DMS53 treated with DMSO at 0.1 percent for 48 hours (cell line): Measurements from ENCODE around the gene UBAC1.
A peak's percentile ranks its signal among the peaks of the same experiment; 100 is the strongest.

Source experiments
- DNase-seq: peaks from one replicate; lab custom pipeline; 2025; ENCODE audit not compliant: unreplicated experiment; lab: John Stamatoyannopoulos, UW

Gene UBAC1, protein sequence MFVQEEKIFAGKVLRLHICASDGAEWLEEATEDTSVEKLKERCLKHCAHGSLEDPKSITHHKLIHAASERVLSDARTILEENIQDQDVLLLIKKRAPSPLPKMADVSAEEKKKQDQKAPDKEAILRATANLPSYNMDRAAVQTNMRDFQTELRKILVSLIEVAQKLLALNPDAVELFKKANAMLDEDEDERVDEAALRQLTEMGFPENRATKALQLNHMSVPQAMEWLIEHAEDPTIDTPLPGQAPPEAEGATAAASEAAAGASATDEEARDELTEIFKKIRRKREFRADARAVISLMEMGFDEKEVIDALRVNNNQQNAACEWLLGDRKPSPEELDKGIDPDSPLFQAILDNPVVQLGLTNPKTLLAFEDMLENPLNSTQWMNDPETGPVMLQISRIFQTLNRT

DNA sequence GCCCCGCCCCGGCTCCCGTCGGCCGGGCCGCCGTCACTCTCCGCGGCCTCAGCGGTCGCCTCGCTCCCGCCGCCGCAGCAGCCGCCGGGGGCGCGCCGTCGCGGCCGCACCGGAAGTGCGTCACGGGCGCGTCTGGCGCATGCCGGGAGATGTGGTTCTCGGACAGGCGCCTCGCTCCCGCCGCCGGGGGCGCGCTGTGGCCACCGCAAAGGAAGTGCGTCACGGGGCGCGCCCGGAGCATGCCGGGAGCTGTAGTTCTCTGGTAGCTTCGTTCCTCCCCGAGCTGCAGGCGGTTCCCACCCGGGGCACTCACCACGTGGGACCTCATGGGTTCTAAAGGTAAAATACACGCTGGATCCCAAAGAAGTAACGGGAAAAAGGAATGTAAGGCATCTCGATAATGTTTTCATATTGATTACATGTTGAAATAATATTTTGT, at the start of gene UBAC1:
Gene UBAC1, minus strand, starts transcription at position 97 of the 439 bp plus-strand sequence. CDS start 211 bp downstream, outside the sequence.
- DNase-seq, result peak; percentile 92

DNA sequence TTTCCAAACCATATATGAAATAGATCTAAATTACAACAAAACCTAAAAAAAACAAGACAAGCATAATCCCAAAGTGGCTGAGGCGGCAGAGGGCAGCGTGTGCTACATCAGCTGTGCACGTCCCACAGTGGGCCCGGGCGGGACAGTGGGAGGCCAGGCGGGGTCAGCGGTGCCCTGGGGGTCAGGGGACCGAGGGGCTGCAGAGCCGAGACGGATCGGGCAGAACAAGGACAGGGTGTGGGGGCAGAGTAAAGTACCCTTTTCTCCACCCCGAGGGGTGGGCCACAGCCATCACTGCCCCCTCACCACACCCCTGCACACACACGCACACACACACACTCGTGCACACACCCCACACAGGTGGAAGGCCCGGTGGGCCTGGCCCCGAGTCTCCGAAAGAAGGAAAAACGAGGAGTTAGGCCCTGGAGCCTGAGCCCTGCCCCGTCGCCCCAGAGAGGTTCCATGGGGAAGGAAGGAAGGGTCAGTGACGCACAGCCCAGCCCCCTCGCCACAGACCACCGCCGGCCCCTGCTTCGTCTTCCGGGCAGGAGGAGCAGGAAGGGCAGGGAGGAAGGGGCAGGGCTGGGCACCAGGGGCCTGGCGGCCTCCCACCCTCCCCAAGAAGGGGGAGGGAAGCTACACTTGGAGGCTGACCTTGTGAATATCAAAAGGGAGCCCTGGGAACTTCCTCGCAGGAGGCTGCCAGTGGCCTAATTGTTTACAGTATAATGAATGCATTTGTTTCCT, 49.6 kb upstream of the UBAC1 start:
- DNase-seq, result no peak

DNA sequence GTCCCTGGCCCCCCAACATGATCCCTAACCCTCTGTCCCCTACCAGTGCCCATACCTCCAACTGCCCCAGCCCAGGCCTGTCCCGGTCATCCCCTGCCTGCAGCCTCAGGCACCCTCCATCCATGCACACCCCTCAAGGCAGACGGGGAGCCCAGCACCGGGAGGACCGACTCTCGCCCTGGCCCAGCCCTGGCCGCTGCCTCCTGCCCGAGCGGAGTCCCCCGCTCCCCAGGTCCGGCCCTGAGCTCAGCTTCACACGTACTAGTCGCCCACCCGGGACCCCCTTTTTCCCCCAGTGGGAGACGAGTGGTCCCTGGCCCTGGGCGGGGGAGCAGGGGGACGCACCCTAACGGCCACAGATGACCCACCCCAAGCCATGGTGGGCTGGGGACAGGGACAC, 49.0 kb upstream of the UBAC1 start:
- no peak for DNase-seq

DNA sequence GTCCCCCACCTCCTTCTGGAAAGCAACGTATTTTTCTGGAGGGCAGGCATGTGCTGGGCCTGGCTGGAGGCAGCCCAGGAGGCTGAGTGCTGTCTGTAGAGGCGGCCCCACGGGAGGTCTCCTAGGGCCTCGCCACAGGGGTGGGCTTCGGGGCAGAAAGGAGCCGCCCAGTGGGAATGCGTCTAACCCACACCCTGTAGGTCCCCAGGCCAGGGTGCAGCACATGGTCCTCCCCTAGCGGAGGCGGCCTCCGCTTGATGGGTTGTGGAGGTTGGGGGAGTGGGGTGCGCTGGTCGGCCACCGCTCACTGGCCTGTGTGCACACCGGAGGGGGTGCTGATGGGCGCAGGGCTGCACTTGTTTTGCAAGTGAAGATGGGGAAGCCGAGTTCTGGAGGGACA, 48.3 kb upstream of the UBAC1 start:
- no peak for DNase-seq

DNA sequence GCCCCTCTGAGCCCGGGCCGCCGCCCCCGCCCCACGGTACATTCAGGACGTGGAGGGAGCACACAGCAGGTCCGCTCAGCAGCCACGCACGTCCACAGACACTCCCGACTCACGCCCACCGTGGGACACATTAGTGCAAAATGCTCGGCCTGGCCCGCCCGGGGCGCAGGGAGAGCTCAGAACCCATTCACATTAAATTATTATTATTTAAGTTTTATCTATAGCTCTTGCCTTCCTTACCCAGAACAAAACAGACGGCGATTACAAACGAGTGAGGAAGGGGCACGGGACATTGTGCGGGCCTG, 47.5 kb upstream of the UBAC1 start:
- no peak for DNase-seq

DNA sequence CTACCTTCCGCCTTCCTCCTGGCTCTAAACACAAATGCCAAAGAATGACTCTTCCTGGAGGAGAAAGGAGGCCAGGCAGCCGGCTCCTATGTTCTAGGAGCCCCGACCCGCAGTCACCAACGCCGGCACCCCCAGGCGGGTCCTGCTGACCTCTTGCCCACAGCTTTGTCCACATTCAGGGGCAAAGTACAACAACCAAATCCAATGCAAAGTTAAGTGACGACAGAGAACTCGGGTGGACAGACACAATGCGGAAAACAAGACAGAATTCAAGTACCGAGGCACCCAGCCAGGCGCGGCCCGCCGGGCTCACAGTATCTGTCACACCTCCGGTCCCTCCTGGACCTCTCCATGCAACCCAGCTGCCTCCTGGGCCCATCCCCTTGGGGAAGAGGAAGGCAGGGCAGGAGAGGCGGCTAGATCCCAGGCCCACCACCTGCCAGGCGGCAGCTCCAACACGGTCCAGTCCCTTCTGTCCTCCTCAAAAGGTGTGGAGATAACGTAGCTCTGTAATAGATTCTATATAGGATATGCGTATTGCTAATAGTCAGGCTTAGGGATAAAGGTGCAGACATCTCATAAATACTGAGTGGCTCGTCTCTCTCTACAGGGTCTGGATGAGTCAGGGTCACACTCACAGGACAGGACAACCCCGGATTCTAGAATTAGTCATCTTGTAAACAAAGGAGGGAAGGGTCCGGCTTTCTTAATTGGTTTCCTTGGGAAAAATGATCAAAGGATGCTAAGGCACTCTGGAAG, 46.9 kb upstream of the UBAC1 start:
- DNase-seq, result no peak

DNA sequence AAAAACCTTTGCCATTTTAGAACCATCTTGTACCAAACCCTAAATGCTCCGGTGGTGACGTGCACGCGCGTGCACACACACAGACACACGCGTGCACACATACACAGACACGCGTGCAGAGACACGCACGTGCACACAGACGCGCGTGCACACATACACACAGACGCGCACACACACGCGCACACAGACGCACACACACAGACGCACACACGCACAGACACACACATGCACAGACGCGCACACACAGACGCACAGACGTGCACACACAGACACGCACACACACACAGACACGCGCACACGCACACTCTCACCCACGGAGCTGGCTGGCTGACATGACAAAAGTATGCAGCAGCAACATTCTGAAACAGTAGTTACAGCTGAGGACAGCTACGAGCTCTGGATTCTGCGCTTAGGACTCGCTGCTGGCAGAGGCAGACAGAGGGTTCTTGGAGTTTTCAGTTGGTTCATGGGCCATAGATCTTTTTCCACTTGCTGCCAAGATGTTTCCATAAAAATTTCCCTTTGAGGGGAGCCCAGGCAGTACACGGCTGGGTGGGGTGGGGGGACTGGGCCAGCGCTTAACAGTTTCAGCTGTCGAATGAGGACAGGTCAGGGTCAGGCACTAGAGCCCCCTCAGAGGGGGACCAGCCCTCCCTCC, 46.2 kb upstream of the UBAC1 start:
- no peak for DNase-seq

DNA sequence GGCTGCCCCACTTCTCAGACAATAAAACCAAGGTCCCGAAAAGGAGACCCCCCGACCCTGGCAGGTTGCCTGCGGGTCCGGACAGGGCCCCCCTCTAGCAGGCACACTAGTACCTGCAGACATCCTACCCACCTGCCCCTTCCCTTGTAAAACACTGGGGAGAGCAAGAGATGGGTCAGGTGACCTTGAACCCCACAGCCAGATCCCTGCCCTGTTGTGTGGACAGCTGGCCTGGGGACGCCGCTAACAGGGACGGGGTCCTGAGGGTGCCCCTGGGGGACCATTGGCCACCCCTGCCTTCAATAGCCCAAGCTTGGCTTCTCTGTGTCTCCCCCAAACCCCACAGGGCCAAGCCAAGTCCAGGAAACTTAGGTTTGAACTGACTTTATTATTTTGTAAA, 45.0 kb upstream of the UBAC1 start:
- no peak for DNase-seq

DNA sequence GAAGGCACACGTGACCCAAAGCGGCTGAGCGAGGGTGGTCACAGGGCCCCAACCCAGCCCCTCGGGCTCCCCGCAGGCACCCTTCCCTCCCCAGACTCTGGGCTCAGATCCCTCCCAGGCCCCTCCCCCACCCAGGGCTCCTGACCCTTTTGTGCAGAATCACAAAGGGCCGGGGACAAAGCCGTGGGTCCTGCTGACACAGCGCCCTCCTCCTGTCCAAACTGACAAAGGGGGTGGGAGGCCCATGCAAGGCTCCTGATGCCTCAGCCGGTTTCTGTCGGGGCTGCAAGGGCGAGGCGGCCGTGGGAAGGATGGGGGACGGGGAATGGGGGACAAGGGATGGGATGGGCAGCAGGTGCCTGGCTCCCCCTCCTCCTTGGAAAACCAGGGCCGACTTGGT, 43.5 kb upstream of the UBAC1 start:
- no peak for DNase-seq

DNA sequence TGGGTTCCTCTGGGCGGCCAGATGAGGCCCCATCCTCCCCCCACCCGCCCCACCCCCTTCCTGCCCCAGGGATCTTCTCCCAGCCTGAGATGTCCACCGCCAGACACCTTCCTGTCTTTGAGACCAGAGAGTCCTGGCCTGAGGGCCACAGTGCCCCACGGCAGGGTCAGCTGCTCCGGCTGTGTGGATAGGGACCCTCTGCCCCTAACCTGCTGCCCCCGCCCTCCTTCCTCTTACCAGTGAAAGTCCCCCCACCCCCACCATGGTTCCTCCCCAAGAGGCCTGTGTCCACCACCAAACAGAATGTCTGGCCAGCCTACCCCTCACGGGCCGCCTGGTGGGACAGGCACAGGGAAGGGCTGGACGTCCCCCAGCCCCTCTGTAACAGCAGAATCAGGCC, 43.0 kb upstream of the UBAC1 start:
- no peak for DNase-seq

DNA sequence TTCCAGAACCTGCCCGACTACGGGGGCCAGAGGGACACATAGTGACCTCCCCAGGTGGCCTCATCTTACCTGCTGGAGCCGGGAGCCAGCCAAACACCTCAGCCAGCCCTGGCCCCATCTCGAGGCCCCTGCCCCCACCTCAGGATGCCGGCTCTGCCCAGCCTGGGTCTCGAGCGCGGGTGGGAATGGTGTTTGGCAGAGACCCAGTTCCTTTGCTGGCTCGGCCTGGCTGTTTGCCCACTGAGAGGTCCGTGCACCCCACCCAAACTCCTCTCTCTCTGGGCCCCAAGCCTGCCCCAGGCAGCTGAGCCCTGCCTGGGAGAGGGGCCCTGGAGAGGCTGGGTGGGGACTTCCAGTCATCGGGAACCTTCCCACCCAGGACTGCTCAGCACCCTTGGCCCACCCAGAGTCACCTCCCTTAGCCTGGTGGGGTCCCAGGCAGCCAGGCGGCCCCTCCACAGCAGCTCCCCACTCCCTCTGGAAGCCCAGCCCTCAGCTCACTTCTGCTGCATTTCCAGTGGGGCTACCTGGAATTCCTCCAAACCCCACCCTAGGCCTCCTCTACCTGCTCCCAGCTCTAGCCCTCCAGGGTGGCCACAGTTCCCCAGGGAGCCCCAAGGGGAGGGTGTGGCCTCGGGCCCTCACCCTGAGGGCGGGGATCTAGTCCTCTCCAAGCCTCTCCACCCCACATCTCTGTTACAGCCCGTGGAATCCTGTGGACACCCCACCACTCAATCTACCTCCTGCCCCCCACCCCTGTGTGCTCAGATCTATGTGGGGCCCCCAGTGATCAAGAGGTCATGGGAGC, 42.4 kb upstream of the UBAC1 start:
- no peak for DNase-seq

DNA sequence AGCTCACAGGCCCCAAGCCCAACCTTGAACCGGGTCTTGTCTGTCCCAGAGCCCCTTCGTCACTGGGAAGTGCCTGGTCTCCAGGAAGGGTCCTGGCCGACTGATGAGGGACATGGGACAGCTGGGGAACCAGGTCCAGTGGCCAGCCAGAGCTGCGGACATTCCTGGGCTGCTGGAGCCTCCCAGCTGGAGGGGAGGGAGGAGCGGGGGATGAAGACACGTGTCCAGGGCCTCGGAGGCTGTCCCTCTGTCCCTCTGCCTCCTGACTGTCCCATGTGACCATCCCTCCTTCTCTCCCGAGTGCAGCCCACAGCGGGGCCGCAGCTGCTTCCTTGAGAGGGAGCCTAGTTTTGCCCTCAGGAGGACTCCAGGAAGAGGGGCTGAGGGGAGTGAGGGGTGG, 41.7 kb upstream of the UBAC1 start:
- no peak for DNase-seq

DNA sequence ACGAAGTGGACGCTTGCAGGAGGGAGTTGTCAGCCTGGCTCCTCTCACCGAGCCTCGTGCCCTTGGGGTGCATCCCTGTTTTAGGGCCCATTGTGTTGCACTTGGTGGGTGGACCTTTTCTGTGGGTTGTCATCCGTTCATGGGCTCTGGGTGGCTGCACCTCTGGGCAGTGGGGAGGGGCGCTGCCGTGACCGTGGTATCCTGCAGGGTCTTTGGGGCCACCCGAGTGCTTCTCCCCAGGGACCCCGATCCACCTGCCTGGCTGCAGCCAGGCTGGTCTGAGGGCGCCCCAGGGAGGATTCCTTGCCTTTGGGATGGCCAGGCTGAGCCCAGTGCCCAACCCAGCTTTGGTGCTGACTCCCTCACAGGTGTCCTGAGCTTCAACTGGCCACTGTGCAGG, 41.0 kb upstream of the UBAC1 start:
- no peak for DNase-seq

DNA sequence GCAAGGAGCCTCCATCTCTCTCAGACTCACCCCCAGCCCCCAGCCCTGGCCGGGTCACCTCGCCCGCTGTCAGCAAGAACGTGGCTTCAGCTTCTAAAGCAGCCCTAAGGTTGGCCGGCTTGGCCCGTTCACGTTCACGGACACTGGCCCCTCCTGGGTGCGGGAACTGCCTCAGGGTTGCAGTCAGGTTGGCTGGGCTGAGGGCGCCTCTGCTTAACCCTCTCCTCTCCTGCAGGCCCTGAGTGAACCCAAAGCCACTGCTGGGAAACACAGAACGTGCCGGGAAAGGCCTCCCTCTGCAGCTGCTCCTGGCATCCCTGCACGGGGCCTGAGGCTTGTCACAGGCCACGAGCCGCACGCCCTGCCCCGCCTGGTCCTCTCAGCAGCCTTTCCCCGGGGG, 40.1 kb upstream of the UBAC1 start:
- DNase-seq, result no peak

DNA sequence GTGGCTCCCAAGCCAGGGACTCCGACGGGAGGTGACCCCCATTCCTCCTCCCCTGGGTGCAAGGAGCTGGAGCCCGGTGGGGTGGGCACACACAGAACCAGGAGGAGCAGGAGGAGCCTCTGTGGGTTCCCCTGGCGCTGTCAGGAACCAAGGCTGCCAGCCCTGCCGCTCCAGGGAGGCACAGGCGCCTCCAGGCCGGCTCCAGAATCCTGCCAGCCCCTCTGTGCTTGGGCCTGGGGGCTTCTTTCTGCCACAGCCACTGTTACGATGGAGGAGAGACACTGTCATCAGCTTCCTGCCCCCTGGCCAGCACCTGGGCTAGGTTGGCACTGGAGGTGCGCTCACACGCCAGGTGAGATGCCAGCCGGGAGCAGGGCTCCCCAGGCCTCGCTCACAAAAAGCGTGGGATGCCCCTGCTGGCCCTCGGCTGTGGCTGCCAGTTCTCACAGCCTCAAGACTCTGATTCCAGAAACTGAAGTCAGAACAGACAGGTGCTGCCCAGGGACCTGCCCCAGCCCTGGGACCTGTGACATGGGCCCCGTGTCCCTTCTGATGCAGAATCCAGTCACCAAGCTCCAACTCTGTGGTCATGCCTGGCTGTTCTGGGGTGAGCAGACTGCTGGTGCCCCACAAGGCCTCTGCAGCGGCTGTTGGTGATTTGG, 37.4 kb upstream of the UBAC1 start:
- DNase-seq, result no peak

DNA sequence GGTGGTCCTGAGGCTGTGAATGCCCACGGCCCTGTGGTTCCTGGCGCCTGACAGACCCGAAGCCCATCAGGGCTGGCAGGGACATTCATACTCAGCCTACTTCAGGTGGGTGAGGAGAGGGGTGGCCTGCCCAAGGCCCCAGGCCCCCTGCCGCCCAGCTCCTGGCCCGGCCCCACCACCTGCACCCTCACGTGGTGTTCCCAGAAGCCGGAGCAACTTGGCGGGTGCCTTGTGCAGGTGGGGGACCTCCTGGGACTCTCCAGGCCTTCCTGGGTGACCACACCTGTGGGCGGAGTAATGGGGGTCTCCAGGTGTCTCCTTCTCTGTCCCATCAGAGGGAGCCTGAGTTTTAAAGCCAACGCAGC, 36.8 kb upstream of the UBAC1 start:
- DNase-seq, result no peak

DNA sequence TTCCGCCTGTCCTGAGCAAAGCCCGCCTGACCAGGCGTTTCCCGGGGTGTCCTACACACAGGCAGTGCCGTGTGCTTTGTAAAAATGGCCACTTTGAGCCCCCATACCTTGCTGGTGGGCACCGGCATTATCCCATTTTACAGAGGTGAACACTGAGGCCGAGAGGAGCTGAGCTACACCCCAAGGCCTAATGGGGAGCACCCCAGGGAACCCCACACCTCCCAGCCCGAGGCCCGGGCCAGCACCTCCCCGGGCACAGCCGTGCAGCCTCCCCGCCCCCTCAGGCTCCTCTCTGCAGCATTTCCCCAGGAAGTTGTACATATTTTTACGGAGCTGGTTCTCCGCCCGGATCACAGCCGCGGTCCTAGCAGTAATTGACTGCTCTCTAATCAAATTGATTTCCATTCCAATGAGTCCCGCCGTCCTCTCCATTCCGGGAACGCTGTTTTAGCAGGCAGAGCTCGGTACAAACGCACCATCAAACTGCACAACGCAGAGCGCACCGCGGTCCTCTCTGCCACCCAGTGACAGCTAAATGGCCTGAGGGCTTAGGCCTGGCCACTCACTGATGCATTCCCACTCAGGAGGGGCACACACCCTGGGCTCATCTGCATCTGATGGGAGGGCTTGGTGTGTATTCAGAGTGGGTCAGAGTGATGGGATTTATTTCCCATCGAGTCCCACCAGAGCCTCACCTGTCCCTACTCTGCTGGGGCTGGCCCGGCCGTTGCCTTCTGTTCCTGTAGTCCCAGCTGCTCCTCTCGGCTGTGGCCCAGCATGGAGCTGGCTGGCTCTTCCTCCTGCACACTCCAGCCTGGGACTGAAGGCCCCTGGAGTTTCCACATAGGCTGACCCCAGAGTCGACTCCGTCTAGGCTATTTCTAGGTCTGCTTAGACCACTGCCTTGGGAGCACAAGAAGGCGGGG, 36.2 kb upstream of the UBAC1 start:
- DNase-seq, result no peak

DNA sequence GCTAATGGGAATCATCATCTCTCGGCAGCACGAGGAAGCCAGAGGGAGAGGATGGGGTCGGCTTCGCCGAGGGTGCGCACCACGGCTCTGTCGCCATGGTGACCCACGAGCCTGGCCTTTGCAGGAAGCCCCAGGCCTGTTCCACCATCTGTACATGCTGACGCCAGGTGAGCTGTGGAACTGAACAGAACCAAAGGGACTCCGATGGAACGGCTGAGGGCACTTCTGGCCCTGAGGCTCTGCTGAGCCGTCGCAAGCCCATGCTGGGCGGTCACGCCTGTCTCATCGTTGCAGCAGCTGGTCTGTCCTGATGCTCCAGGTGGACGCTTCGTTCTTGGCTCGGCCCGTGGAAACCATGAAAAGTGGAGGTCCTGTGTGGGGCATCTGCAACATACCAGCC, 34.6 kb upstream of the UBAC1 start:
- no peak for DNase-seq
